Activated CD4-positive, alpha-beta T cell treated with anti-CD3 and anti-CD28 coated beads, Interleukin-2, amount 50 U/mL, for 48 hours (primary cell): ENCODE measurements around the gene MYLK.
"Not testable (repeated sequence)": the region's sequence is repeated elsewhere in the genome, so short reads cannot be mapped to it uniquely, and the experiment has no call there.

Experiments
- DNase-seq, 2 experiments: peaks; one replicate each; pipeline ENCODE4 v3.0.0-alpha.2; 2020

Gene MYLK

GRCh38 chr3:123884203-123884831 is at the start of gene MYLK:
MYLK (minus strand) TSS chr3:123884332; CDS start chr3:123793841, 90,491 bp downstream.
- DNase-seq: peak; percentile 45 to 60

- DNase-seq: no peak
Observed at GRCh38 chr3:123930445-123930844, 46.3 kb upstream of the MYLK start.

GRCh38 chr3:123929325-123929724 is 45.2 kb upstream of the MYLK start:
- DNase-seq: no peak

- DNase-seq: no peak
Observed at GRCh38 chr3:123926396-123926795, 42.3 kb upstream of the MYLK start.

GRCh38 chr3:123920868-123921267 is 36.7 kb upstream of the MYLK start:
- no peak for DNase-seq

GRCh38 chr3:123920383-123920782 is 36.3 kb upstream of the MYLK start:
- DNase-seq: no peak

- DNase-seq: no peak
Observed at GRCh38 chr3:123919353-123919752, 35.2 kb upstream of the MYLK start.

GRCh38 chr3:123914829-123915228 is 30.7 kb upstream of the MYLK start:
- DNase-seq: no peak

- no peak for DNase-seq
Observed at GRCh38 chr3:123909785-123910184, 25.7 kb upstream of the MYLK start.

GRCh38 chr3:123907720-123908119 is 23.6 kb upstream of the MYLK start:
- no peak for DNase-seq

- DNase-seq: no peak
Observed at GRCh38 chr3:123899300-123899865, 15.3 kb upstream of the MYLK start.

GRCh38 chr3:123893012-123893411 is 8.9 kb upstream of the MYLK start:
- no peak for DNase-seq

GRCh38 chr3:123892195-123892594 is 8.1 kb upstream of the MYLK start:
- DNase-seq: no peak

- not testable (repeated sequence) for DNase-seq
Observed at GRCh38 chr3:123890991-123891390, 6.9 kb upstream of the MYLK start.

- not testable (repeated sequence) for DNase-seq
Observed at GRCh38 chr3:123890162-123890561, 6.0 kb upstream of the MYLK start.

GRCh38 chr3:123884993-123885392 is 861 bp upstream of the MYLK start:
- no peak for DNase-seq

- no peak for DNase-seq
Observed at GRCh38 chr3:123883701-123884202, 380 bp downstream of the MYLK start.

- DNase-seq: no peak
Observed at GRCh38 chr3:123883111-123883510, 1.0 kb downstream of the MYLK start.

GRCh38 chr3:123881771-123882170 is 2.4 kb downstream of the MYLK start:
- DNase-seq: no peak

- no peak for DNase-seq
Observed at GRCh38 chr3:123880998-123881561, 3.1 kb downstream of the MYLK start.

GRCh38 chr3:123878807-123879206 is 5.3 kb downstream of the MYLK start:
- DNase-seq: no peak

- no peak for DNase-seq
Observed at GRCh38 chr3:123877965-123878364, 6.2 kb downstream of the MYLK start.

GRCh38 chr3:123877466-123877865 is 6.7 kb downstream of the MYLK start:
- no peak for DNase-seq

- no peak for DNase-seq
Observed at GRCh38 chr3:123876858-123877257, 7.3 kb downstream of the MYLK start.
